OCI-LY7 (cell line): ENCODE data around the gene SYNPO. TPM values are rescaled to one million over a fixed set of nuclear protein-coding genes. Genes with fewer than 3 reads are reported as not detected.
A peak's percentile ranks its signal among the peaks of the same experiment; 100 is the strongest.

ENCODE experiments used
- Bru-seq: library from RNA; stranded (reverse); fragments of 400-500 nt; gene quantifications from one replicate; lab custom pipeline; 2021; lab: Mats Ljungman, UMichigan
- BruChase-seq, 2 experiments: library from RNA; stranded (reverse); fragments of 400-500 nt; gene quantifications; one replicate each; lab custom pipeline; 2021; lab: Mats Ljungman, UMichigan
- BruUV-seq: library from RNA; stranded (reverse); fragments of 400-500 nt; replicated peaks from 2 replicates; lab custom pipeline; 2021; lab: Mats Ljungman, UMichigan
- CTCF ChIA-PET: fragments of 300-600 bp; sonication (Branson Sonifier 250); formaldehyde crosslinking; loops from one replicate; lab custom pipeline; 2022; ENCODE audit warnings: antibody characterized with exemption; ENCODE audit not compliant: unreplicated experiment; lab: Charles Lee
- POLR2A ChIA-PET: fragments of 300-600 bp; sonication (Branson Sonifier 250); formaldehyde crosslinking; loops from one replicate; lab custom pipeline; 2022; ENCODE audit warnings: antibody characterized with exemption; lab: Charles Lee
- DNase-seq: peaks from one replicate; pipeline ENCODE4 v3.0.0-alpha.2; 2015; ENCODE audit warnings: low spot score
- H2AFZ ChIP-seq: fragments of 200-600 bp; sonication (generic), shearing (Covaris generic); 2 replicates; pipeline ENCODE4 v1.6.1; 2014; ENCODE audit warnings: mild to moderate bottlenecking, antibody characterized with exemption, low read length, moderate library complexity
- H3K27ac ChIP-seq: fragments of 200-600 bp; sonication (generic); 2 replicates; pipeline ENCODE4 v1.5.1; 2014; ENCODE audit warnings: mixed run types, low read depth, mild to moderate bottlenecking, moderate library complexity, low read length, inconsistent platforms; ENCODE audit not compliant: poor library complexity, severe bottlenecking
- H3K36me3 ChIP-seq: fragments of 200-600 bp; sonication (generic); 2 replicates; pipeline ENCODE4 v1.6.1; 2014; ENCODE audit warnings: mild to moderate bottlenecking, antibody characterized with exemption, low read length, moderate library complexity, mixed read lengths; ENCODE audit not compliant: insufficient read depth
- H3K4me1 ChIP-seq: fragments of 200-600 bp; sonication (generic); 2 replicates; pipeline ENCODE4 v1.5.1; 2014; ENCODE audit warnings: mild to moderate bottlenecking, low read length; ENCODE audit not compliant: insufficient read depth, poor library complexity, severe bottlenecking
- H3K4me2 ChIP-seq: fragments of 200-600 bp; sonication (generic); 2 replicates; pipeline ENCODE4 v1.6.1; 2014; ENCODE audit warnings: mild to moderate bottlenecking, low read length
- H3K4me3 ChIP-seq: fragments of 200-600 bp; sonication (generic); 2 replicates; pipeline ENCODE4 v1.5.1; 2014; ENCODE audit warnings: mild to moderate bottlenecking, low read depth, low read length; ENCODE audit not compliant: poor library complexity, severe bottlenecking
- H3K79me2 ChIP-seq: fragments of 200-600 bp; sonication (generic); 2 replicates; pipeline ENCODE4 v1.6.1; 2016; ENCODE audit warnings: low read depth, mild to moderate bottlenecking, low read length, moderate library complexity, mixed read lengths; ENCODE audit not compliant: insufficient read depth
- H3K9me2 ChIP-seq: fragments of 200-600 bp; sonication (generic); 2 replicates; pipeline ENCODE4 v1.6.1; 2016; ENCODE audit warnings: mild to moderate bottlenecking, low read length, mixed read lengths; ENCODE audit not compliant: insufficient read depth
- H3K9me3 ChIP-seq: fragments of 200-600 bp; sonication (generic); 2 replicates; pipeline ENCODE4 v1.6.1; 2014; ENCODE audit warnings: mild to moderate bottlenecking, mixed run types, low read length, mixed read lengths
- H4K20me1 ChIP-seq: fragments of 200-600 bp; sonication (generic); 2 replicates; pipeline ENCODE4 v1.6.1; 2014; ENCODE audit warnings: mild to moderate bottlenecking, antibody characterized with exemption, low read length, moderate library complexity, mixed read lengths; ENCODE audit not compliant: insufficient read depth
- CTCF ChIP-seq: fragments of 200-600 bp; sonication (generic); conservative IDR thresholded peaks from 2 replicates; pipeline ENCODE4 v1.5.1; 2014; ENCODE audit warnings: mild to moderate bottlenecking, antibody characterized with exemption, low read length, moderate library complexity, mixed read lengths
- EZH2phosphoT487 ChIP-seq: fragments of 200-600 bp; sonication (generic); IDR thresholded peaks from 2 replicates; pipeline ENCODE4 v1.6.1; 2018; ENCODE audit warnings: low read depth, borderline replicate concordance, mild to moderate bottlenecking, mixed run types, antibody characterized with exemption, low read length, moderate library complexity, mixed read lengths
- intact Hi-C: fragments of 100-400 bp; cut with micrococcal nuclease; formaldehyde crosslinking; loops from one replicate; pipeline ENCODE4 v1.10.0; 2022; ENCODE audit not compliant: unreplicated experiment
- long read RNA-seq: library from polyadenylated mRNA; stranded (forward); transcript quantifications from one replicate; pipeline ENCODE4 v2.0.0, GENCODE V29; 2022
- total RNA-seq, 2 experiments: library from RNA; depleted of rRNA in 1 of 2; stranded (reverse); fragments of >200 nt in 1 of 2; shearing (Covaris generic) in 1 of 2; gene quantifications; 2 replicates each; pipeline ENCODE4 v1.2.3, GENCODE V29; 2014 to 2022

The SYNPO gene
- total RNA-seq (2014; rRNA removed; shearing (Covaris generic)) (not detected in 2 replicates), total RNA-seq (2022) (0.08 and 0.15 TPM in 2 replicates), Bru-seq, nascent RNA (percentile 9 among the genes with signal in this experiment), BruChase-seq, experiment 1, labeled RNA remaining after a 6-hour chase (percentile 9 among the genes with signal in this experiment), BruChase-seq, experiment 2, labeled RNA remaining after a 2-hour chase (percentile 3 among the genes with signal in this experiment)
- long read RNA-seq = 0 reads

DNA sequence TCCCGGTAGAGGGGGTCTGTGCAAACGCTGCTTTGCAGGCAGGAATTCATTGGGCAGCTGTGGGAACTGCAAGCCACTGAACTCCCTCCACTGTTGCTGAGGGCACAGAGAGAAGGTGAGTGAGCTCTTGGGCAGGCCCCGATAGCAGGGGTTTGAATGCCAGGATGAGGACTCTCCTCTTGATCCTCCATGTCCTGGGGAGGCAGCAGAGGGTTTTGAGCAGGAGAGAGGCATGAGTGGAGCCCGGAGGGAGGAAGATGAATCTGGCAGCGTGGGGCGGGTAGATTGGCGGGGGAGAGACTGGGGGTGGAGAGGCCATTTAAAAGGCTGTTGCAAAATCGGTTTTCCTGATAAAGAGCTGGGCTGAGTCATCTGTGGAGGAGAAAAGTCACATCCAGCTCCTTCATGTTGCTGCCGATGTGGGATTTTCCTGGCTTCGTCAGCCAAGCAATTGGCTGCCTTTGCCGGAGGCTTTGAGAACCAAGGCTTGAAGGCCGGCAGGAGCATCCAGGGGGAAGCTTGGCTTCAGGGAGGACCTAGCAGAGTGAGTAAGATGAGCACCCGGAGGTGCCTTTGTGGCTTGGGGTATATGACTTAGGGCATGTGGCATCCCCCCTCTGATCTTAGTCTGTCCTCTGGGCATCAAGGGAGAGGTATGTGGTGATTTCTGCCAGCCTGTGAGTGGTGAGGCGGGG, at the start of gene SYNPO:
Gene SYNPO, plus strand, starts transcription at position 350 of the 695 bp plus-strand sequence. CDS start 7,616 bp downstream, outside the sequence.
- intact Hi-C loops = no loop called here

DNA sequence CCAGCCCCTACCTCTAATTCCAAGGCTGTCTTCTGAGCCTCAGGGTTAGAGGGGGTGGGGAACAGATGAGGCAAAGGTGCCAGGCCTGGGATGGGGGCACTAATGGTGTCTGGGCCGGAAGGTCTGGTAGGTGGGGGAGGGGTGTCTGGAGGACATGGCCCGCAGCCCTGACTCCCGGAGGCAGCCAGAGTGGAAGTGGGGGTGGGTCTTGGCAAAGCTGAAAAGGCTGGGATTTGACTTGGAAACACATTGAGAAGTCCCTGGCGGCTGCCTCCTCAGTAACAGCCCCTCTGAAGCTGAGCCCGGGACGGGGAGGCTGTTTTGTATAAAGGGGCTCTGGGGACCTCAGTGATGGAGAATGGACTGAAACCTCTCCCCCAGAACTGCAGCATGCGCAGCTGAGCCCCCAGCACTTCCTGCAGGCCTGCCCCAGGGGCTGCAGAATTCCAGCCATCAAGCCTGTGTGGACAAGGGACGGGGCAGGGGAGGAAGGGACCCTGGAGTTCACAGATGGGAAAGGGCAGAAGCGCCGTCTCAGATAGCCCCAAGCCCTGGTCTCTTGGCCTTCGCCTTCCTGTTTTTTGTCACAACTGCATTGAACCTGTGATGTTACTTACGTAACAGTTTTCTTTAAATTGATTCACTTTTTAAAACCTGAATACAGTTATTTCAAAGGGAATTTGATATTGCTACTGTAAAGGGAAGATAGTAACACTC, 49.3 kb upstream of the SYNPO start:
- H3K4me2 ChIP-seq = no peak overlapping the region
- no peaks in the 10 kb centered on the region for H3K79me2 ChIP-seq
- intact Hi-C loops = no loop called here
- no peaks in the 10 kb centered on the region for H4K20me1 ChIP-seq
- H3K4me1 ChIP-seq = no peaks in the 10 kb centered on the region
- H3K4me3 ChIP-seq = no peak overlapping the region
- no peaks in the 10 kb centered on the region for H3K9me2 ChIP-seq
- no peak for DNase-seq
- no peaks in the 10 kb centered on the region for H3K36me3 ChIP-seq
- no peak overlapping the region for H3K27ac ChIP-seq
- H3K9me3 ChIP-seq = no peaks in the 10 kb centered on the region
- BruUV-seq = no TSS peak
- POLR2A ChIA-PET = no interaction called here
- TF ChIP-seq CTCF (no peak), EZH2phosphoT487 (no peak)
- CTCF ChIA-PET = no interaction called here
- H2AFZ ChIP-seq = no peak overlapping the region

More for the DNA sequence above, at the start of gene SYNPO:
- H3K79me2 ChIP-seq = no peaks in the 10 kb centered on the region
- no peaks in the 10 kb centered on the region for H3K36me3 ChIP-seq
- no peak within 1 kb of the TSS for H3K4me3 ChIP-seq
- no TSS peak for BruUV-seq
- H3K9me2 ChIP-seq = no peaks in the 10 kb centered on the region
- no peaks in the 10 kb centered on the region for H3K9me3 ChIP-seq
- H3K27ac ChIP-seq = no peak within 1 kb of the TSS
- no peak for TF ChIP-seq EZH2phosphoT487
- no peak for TF ChIP-seq CTCF
- CTCF ChIA-PET = no interaction called here
- no peaks in the 10 kb centered on the region for H4K20me1 ChIP-seq
- no peak within 1 kb of the TSS for H3K4me2 ChIP-seq
- no peaks in the 10 kb centered on the region for H3K4me1 ChIP-seq
- no peak within 1 kb of the TSS for H2AFZ ChIP-seq
- no peak for DNase-seq
- POLR2A ChIA-PET = no interaction called here
